Measurements from ENCODE around the gene SLC37A1. TPM values are rescaled to one million over a fixed set of nuclear protein-coding genes. Genes with fewer than 3 reads are reported as not detected.

The SLC37A1 gene
- total RNA-seq, 2 donors from 2014 or later, result 27.5 to 37.6 TPM

- Mint-ChIP-seq H3K4me3 (no peak overlapping the region), H3K27ac (no peak overlapping the region), H3K36me3 (ENCODE audit: insufficient read depth in 2 of 2) (peaks cover 5 to 6% of the 10 kb centered on the region in 2 donors), H3K4me1 (ENCODE audit: low read depth) (peaks cover 9% of the 10 kb centered on the region), H3K27me3 (ENCODE audit: low read depth) (no peaks in the 10 kb centered on the region), H3K9me3 (no peaks in the 10 kb centered on the region)
- DNase-seq (no peak), ATAC-seq (replicated peaks in 1 of 2) (no peak)
Measured at GRCh38 chr21:42547001-42547905, 33.6 kb downstream of the SLC37A1 start.

GRCh38 chr21:42547906-42548365, 34.3 kb downstream of the SLC37A1 start:
- DNase-seq (no peak), ATAC-seq (replicated peaks in 1 of 2) (no peak)
- Mint-ChIP-seq H3K27me3 (ENCODE audit: low read depth) (no peaks in the 10 kb centered on the region), H3K4me3 (no peak overlapping the region), H3K9me3 (no peaks in the 10 kb centered on the region), H3K36me3 (ENCODE audit: insufficient read depth in 2 of 2) (peaks cover 5 to 6% of the 10 kb centered on the region in 2 donors), H3K27ac (no peak overlapping the region), H3K4me1 (ENCODE audit: low read depth) (peaks cover 9% of the 10 kb centered on the region)

- Mint-ChIP-seq H3K4me1 (ENCODE audit: low read depth) (peaks cover 9% of the 10 kb centered on the region), H3K27ac (no peak overlapping the region), H3K36me3 (ENCODE audit: insufficient read depth in 2 of 2) (peaks cover 5 to 6% of the 10 kb centered on the region in 2 donors), H3K9me3 (no peaks in the 10 kb centered on the region), H3K27me3 (ENCODE audit: low read depth) (no peaks in the 10 kb centered on the region), H3K4me3 (no peak overlapping the region)
- DNase-seq (no peak), ATAC-seq (replicated peaks in 1 of 2) (peak; percentile 36 to 64)
Measured at GRCh38 chr21:42548687-42549406, 35.2 kb downstream of the SLC37A1 start.

- Mint-ChIP-seq H3K36me3 (ENCODE audit: insufficient read depth in 2 of 2) (peaks cover 5 to 9% of the 10 kb centered on the region in 2 donors), H3K4me3 (no peak overlapping the region), H3K4me1 (ENCODE audit: low read depth) (peaks cover 9% of the 10 kb centered on the region), H3K27me3 (ENCODE audit: low read depth) (no peaks in the 10 kb centered on the region), H3K27ac (no peak overlapping the region), H3K9me3 (no peaks in the 10 kb centered on the region)
- DNase-seq, result no peak
- no peak for ATAC-seq (replicated peaks in 1 of 2)
Measured at GRCh38 chr21:42550817-42551216, 37.2 kb downstream of the SLC37A1 start.

- H3K4me1 Mint-ChIP-seq (ENCODE audit: low read depth), result peaks cover 9% of the 10 kb centered on the region
- DNase-seq (no peak), ATAC-seq (replicated peaks in 1 of 2) (no peak)
- H3K27ac Mint-ChIP-seq, result no peak overlapping the region
- peaks cover 5 to 9% of the 10 kb centered on the region in 2 donors for H3K36me3 Mint-ChIP-seq (ENCODE audit: insufficient read depth in 2 of 2)
- H3K4me3 Mint-ChIP-seq, result no peak overlapping the region
- H3K27me3 Mint-ChIP-seq (ENCODE audit: low read depth), result no peaks in the 10 kb centered on the region
- no peaks in the 10 kb centered on the region for H3K9me3 Mint-ChIP-seq
Measured at GRCh38 chr21:42552407-42553336, 39.0 kb downstream of the SLC37A1 start.

- Mint-ChIP-seq H3K4me1 (ENCODE audit: low read depth) (peaks cover 6% of the 10 kb centered on the region), H3K27me3 (ENCODE audit: low read depth) (no peaks in the 10 kb centered on the region), H3K9me3 (no peaks in the 10 kb centered on the region), H3K36me3 (ENCODE audit: insufficient read depth in 2 of 2) (peaks cover 2 to 4% of the 10 kb centered on the region in 2 donors), H3K4me3 (no peak overlapping the region), H3K27ac (no peak overlapping the region)
- ATAC-seq (replicated peaks in 1 of 2) (no peak), DNase-seq (no peak)
Measured at GRCh38 chr21:42553435-42553834, 39.8 kb downstream of the SLC37A1 start.

GRCh38 chr21:42554251-42554961, 40.8 kb downstream of the SLC37A1 start:
- no peak for ATAC-seq (replicated peaks in 1 of 2)
- H3K9me3 Mint-ChIP-seq, result no peaks in the 10 kb centered on the region
- no peaks in the 10 kb centered on the region for H3K27me3 Mint-ChIP-seq (ENCODE audit: low read depth)
- no peak overlapping the region for H3K4me3 Mint-ChIP-seq
- H3K4me1 Mint-ChIP-seq (ENCODE audit: low read depth), result no peaks in the 10 kb centered on the region
- no peak for DNase-seq
- no peak overlapping the region for H3K27ac Mint-ChIP-seq
- H3K36me3 Mint-ChIP-seq (ENCODE audit: insufficient read depth in 2 of 2), result peaks cover 0 to 4% of the 10 kb centered on the region in 2 donors

- Mint-ChIP-seq H3K27ac (no peak overlapping the region), H3K4me1 (ENCODE audit: low read depth) (no peaks in the 10 kb centered on the region), H3K9me3 (no peaks in the 10 kb centered on the region), H3K27me3 (ENCODE audit: low read depth) (no peaks in the 10 kb centered on the region), H3K36me3 (ENCODE audit: insufficient read depth in 2 of 2) (peaks cover 0 to 4% of the 10 kb centered on the region in 2 donors), H3K4me3 (no peak overlapping the region)
- ATAC-seq (replicated peaks in 1 of 2) (no peak), DNase-seq (no peak)
Measured at GRCh38 chr21:42555756-42556438, 42.2 kb downstream of the SLC37A1 start.

GRCh38 chr21:42556476-42556875, 42.8 kb downstream of the SLC37A1 start:
- Mint-ChIP-seq H3K27me3 (ENCODE audit: low read depth) (no peaks in the 10 kb centered on the region), H3K4me3 (no peak overlapping the region), H3K9me3 (no peaks in the 10 kb centered on the region), H3K36me3 (ENCODE audit: insufficient read depth in 2 of 2) (peaks cover 0 to 4% of the 10 kb centered on the region in 2 donors), H3K4me1 (ENCODE audit: low read depth) (no peaks in the 10 kb centered on the region), H3K27ac (no peak overlapping the region)
- DNase-seq (no peak), ATAC-seq (replicated peaks in 1 of 2) (no peak)

GRCh38 chr21:42556960-42557359, 43.3 kb downstream of the SLC37A1 start:
- Mint-ChIP-seq H3K27me3 (ENCODE audit: low read depth) (no peaks in the 10 kb centered on the region), H3K4me3 (no peak overlapping the region), H3K4me1 (ENCODE audit: low read depth) (peaks cover 2% of the 10 kb centered on the region), H3K36me3 (ENCODE audit: insufficient read depth in 2 of 2) (peaks cover 0 to 5% of the 10 kb centered on the region in 2 donors), H3K9me3 (no peaks in the 10 kb centered on the region), H3K27ac (no peak overlapping the region)
- DNase-seq (no peak), ATAC-seq (replicated peaks in 1 of 2) (no peak)

- Mint-ChIP-seq H3K4me3 (no peak overlapping the region), H3K9me3 (no peaks in the 10 kb centered on the region), H3K27ac (no peak overlapping the region), H3K27me3 (ENCODE audit: low read depth) (no peaks in the 10 kb centered on the region), H3K36me3 (ENCODE audit: insufficient read depth in 2 of 2) (peaks cover under 1 to 8% of the 10 kb centered on the region in 2 donors), H3K4me1 (ENCODE audit: low read depth) (peaks cover 4% of the 10 kb centered on the region)
- no peak for ATAC-seq (replicated peaks in 1 of 2)
- DNase-seq, result no peak
Measured at GRCh38 chr21:42557420-42557819, 43.8 kb downstream of the SLC37A1 start.

GRCh38 chr21:42558368-42558767, 44.7 kb downstream of the SLC37A1 start:
- no peak overlapping the region for H3K27ac Mint-ChIP-seq
- H3K36me3 Mint-ChIP-seq (ENCODE audit: insufficient read depth in 2 of 2), result peaks cover 1 to 8% of the 10 kb centered on the region in 2 donors
- H3K27me3 Mint-ChIP-seq (ENCODE audit: low read depth), result no peaks in the 10 kb centered on the region
- peaks cover 4% of the 10 kb centered on the region for H3K4me1 Mint-ChIP-seq (ENCODE audit: low read depth)
- H3K4me3 Mint-ChIP-seq, result no peak overlapping the region
- H3K9me3 Mint-ChIP-seq, result no peaks in the 10 kb centered on the region
- DNase-seq (no peak), ATAC-seq (replicated peaks in 1 of 2) (no peak)

All from activated T-cell treated with anti-CD3 and anti-CD28 coated beads, Interleukin-2, amount 50 U/mL, for 72 hours (primary cell).